ENCODE measurements around the gene TMEM134.
A peak's percentile ranks its signal among the peaks of the same experiment; 100 is the strongest.

TMEM134 gene

GRCh38 chr11:67422891-67423290 lies 46.2 kb downstream of the TMEM134 start:
- DNase-seq (ENCODE audit: low spot score): no peak

- DNase-seq (ENCODE audit: low spot score): no peak
These were observed 47.5 kb downstream of the TMEM134 start for GRCh38 chr11:67421430-67422031.

GRCh38 chr11:67420646-67421429 lies 48.2 kb downstream of the TMEM134 start:
- peak; percentile 99 for DNase-seq (ENCODE audit: low spot score)

- DNase-seq (ENCODE audit: low spot score): no peak
These were observed 48.9 kb downstream of the TMEM134 start for GRCh38 chr11:67420147-67420645.

- DNase-seq (ENCODE audit: low spot score): no peak
These were observed 49.6 kb downstream of the TMEM134 start for GRCh38 chr11:67419325-67420049.

- DNase-seq (ENCODE audit: low spot score): no peak
These were observed 50.4 kb downstream of the TMEM134 start for GRCh38 chr11:67418476-67419281.

- no peak for DNase-seq (ENCODE audit: low spot score)
These were observed 51.6 kb downstream of the TMEM134 start for GRCh38 chr11:67417425-67417824.

- no peak for DNase-seq (ENCODE audit: low spot score)
These were observed 52.4 kb downstream of the TMEM134 start for GRCh38 chr11:67416416-67417335.

GRCh38 chr11:67415501-67416304 lies 53.3 kb downstream of the TMEM134 start, which contains the start of gene CARNS1:
TSS of gene CARNS1 (plus strand) at chr11:67415678. CDS start at chr11:67416200, 522 bp downstream.
- no peak for DNase-seq (ENCODE audit: low spot score)

- DNase-seq (ENCODE audit: low spot score): no peak
These were observed 55.7 kb downstream of the TMEM134 start for GRCh38 chr11:67413266-67413849.

- DNase-seq (ENCODE audit: low spot score): no peak
These were observed 56.4 kb downstream of the TMEM134 start for GRCh38 chr11:67412495-67413179.

GRCh38 chr11:67411785-67412152 lies 57.3 kb downstream of the TMEM134 start:
- no peak for DNase-seq (ENCODE audit: low spot score)

All from iPS-NIHi11 (cell line).